ENCODE results near the gene MAPK8IP2. TPM values are rescaled to one million over a fixed set of nuclear protein-coding genes. Genes with fewer than 3 reads are reported as not detected.
"Not testable (repeated sequence)": the region's sequence is repeated elsewhere in the genome, so short reads cannot be mapped to it uniquely, and the experiment has no call there.

Gene MAPK8IP2
- total RNA-seq, 1 experiment from 2014 or later, result 7.8 TPM

DNA sequence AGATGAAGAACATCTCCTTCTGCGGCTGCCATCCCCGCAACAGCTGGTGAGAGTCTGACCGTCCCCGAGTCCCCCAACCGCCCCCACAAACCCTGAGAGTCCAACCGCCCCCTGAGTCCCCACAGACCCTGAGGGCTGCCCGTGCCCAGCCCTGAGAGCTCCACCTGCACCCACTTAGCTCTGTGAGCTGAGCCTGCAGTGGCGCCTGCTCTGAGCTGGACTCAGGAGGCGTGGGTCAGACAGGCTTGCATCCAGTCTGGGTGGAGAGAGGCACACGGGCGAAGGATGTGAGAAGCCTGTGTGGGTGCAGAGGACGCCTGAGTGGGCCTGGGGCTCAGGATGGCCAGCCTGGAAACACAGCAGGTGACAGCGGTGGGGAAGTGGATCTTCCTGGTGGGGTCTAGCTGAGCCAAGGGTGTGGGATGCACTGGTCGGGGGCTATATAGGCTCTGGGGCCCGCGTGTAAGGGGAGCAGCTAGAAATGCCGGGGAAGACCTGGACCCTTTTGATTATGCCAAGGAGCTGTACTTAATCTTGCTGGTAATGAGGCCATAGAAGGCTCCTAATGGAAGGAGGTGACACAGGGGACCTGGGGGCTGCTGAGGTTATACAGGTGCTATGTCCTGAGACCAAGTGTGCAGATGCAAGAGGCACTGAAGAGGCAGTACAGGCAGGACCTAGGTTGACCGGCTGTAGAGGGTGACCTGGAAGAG lies 6.5 kb downstream of the MAPK8IP2 start:
- POLR2A ChIA-PET (ENCODE audit: low non-redundant PET), result no interaction called here
- no peak for DNase-seq (ENCODE audit: low spot score)

DNA sequence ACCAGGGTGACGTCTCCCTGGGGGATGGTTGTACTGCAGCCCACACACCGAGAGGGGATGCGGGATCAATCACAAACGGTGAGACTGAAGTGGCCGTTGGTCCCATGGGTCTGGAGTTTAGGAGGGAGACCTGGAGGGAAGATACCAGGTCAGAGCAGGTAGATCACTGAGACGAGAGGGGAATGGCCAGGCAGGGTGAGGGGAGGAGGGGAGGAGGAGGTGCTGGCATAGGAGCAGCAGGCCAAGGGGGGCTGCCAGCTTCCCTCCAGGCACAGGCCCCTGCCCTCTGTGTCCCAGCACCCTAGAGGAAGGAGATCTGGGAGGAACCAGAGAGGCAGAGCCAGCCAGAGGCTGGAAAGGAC lies 7.0 kb downstream of the MAPK8IP2 start:
- no peak for DNase-seq (ENCODE audit: low spot score)
- Histone ChIP-seq H3K4me3 (ENCODE audit: low read depth, low read length, poor library complexity, severe bottlenecking) (no peak overlapping the region), H3K4me1 (ENCODE audit: insufficient read depth, low read length, poor library complexity, severe bottlenecking) (no peaks in the 10 kb centered on the region), H3K27ac (ENCODE audit: low read depth, low read length, poor library complexity, severe bottlenecking) (no peak overlapping the region), H3K27me3 (replicated peaks; ENCODE audit: insufficient read depth, low read depth, low read length, poor library complexity) (no peaks in the 10 kb centered on the region), H3K36me3 (ENCODE audit: insufficient read depth, low read length, poor library complexity, severe bottlenecking) (no peaks in the 10 kb centered on the region), H3K9me3 (ENCODE audit: low read depth, low read length, poor library complexity, severe bottlenecking) (no peaks in the 10 kb centered on the region)
- intact Hi-C loops (cut with micrococcal nuclease; ENCODE audit: unreplicated experiment), result loop anchor here (10.0 kb wide), 1 partner anchor 63 kb away; the partner anchor contains the start of gene KLHDC7B
- TF ChIP-seq, protein P1, sequence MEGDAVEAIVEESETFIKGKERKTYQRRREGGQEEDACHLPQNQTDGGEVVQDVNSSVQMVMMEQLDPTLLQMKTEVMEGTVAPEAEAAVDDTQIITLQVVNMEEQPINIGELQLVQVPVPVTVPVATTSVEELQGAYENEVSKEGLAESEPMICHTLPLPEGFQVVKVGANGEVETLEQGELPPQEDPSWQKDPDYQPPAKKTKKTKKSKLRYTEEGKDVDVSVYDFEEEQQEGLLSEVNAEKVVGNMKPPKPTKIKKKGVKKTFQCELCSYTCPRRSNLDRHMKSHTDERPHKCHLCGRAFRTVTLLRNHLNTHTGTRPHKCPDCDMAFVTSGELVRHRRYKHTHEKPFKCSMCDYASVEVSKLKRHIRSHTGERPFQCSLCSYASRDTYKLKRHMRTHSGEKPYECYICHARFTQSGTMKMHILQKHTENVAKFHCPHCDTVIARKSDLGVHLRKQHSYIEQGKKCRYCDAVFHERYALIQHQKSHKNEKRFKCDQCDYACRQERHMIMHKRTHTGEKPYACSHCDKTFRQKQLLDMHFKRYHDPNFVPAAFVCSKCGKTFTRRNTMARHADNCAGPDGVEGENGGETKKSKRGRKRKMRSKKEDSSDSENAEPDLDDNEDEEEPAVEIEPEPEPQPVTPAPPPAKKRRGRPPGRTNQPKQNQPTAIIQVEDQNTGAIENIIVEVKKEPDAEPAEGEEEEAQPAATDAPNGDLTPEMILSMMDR (conservative IDR thresholded peaks at IDR 0.05; ENCODE audit: low read depth, low read length), result no peak
- TF ChIP-seq EZH2 (IDR thresholded peaks at IDR 0.05; ENCODE audit: borderline replicate concordance, low read depth, low read length, poor library complexity, severe bottlenecking), result no peak
- CTCF ChIA-PET, result interaction anchor here (0.5 kb wide), 1 partner anchor 331 kb away, joined by 5 read pairs; no protein-coding TSS in a partner anchor
- no TSS peak for BruUV-seq (replicated peaks)
- POLR2A ChIA-PET (ENCODE audit: low non-redundant PET), result no interaction called here

More for the DNA sequence above, 6.5 kb downstream of the MAPK8IP2 start:
- no peaks in the 10 kb centered on the region for H3K36me3 ChIP-seq (ENCODE audit: insufficient read depth, low read length, poor library complexity, severe bottlenecking)
- no TSS peak for BruUV-seq (replicated peaks)
- no peaks in the 10 kb centered on the region for H3K27me3 ChIP-seq (replicated peaks; ENCODE audit: insufficient read depth, low read depth, low read length, poor library complexity)
- no peaks in the 10 kb centered on the region for H3K9me3 ChIP-seq (ENCODE audit: low read depth, low read length, poor library complexity, severe bottlenecking)
- no peak overlapping the region for H3K4me3 ChIP-seq (ENCODE audit: low read depth, low read length, poor library complexity, severe bottlenecking)
- no peak overlapping the region for H3K27ac ChIP-seq (ENCODE audit: low read depth, low read length, poor library complexity, severe bottlenecking)
- TF ChIP-seq, protein P1 (conservative IDR thresholded peaks at IDR 0.05; ENCODE audit: low read depth, low read length), result no peak
- TF ChIP-seq EZH2 (IDR thresholded peaks at IDR 0.05; ENCODE audit: borderline replicate concordance, low read depth, low read length, poor library complexity, severe bottlenecking), result no peak
- CTCF ChIA-PET, result interaction anchor here (0.5 kb wide), 2 partner anchors 11 to 331 kb away, joined by 3 to 5 read pairs; no protein-coding TSS in a partner anchor
- no peaks in the 10 kb centered on the region for H3K4me1 ChIP-seq (ENCODE audit: insufficient read depth, low read length, poor library complexity, severe bottlenecking)
- intact Hi-C loops (cut with micrococcal nuclease; ENCODE audit: unreplicated experiment), result loop anchor here (10.0 kb wide), 1 partner anchor 62 kb away; the partner anchor contains the start of gene KLHDC7B

DNA sequence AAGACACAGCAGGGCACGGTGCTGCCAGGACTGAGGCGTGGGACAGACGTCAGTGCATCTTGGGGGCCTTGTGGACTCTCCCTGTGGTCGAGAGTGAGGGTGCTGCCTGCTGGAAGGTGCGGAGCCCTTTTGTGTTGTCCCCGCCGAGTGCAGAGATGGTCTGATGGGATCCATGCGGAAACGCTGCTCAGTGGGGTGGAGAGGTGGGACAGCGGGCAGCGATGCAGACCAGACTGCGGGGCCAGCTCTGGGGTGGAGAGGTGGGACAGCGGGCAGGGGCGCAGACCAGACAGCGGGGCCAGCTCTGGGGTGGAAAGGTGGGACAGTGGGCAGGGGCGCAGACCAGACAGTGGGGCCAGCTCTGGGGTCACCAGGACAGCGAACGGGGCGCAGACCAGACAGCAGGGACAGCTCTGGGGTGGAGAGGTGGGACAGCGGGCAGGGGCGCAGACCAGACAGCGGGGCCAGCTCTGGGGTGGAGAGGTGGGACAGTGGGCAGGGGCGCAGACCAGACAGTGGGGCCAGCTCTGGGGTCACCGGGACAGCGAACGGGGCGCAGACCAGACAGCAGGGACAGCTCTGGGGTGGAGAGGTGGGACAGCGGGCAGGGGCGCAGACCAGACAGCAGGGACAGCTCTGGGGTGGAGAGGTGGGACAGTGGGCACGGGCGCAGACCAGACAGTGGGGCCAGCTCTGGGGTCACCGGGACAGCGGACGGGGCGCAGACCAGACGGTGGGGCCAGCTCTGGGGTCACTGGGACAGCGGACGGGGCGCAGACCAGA lies 7.7 kb downstream of the MAPK8IP2 start:
- intact Hi-C loops (cut with micrococcal nuclease; ENCODE audit: unreplicated experiment), result loop anchor here (10.0 kb wide), 1 partner anchor 63 kb away; the partner anchor contains the start of gene KLHDC7B
- not testable (repeated sequence) for H3K27me3 ChIP-seq (replicated peaks; ENCODE audit: insufficient read depth, low read depth, low read length, poor library complexity)
- CTCF ChIA-PET, result interaction anchor here (1.3 kb wide), 1 partner anchor 12 kb away, joined by 3 read pairs; no protein-coding TSS in a partner anchor

More for the DNA sequence above, 7.7 kb downstream of the MAPK8IP2 start:
- H3K9me3 ChIP-seq (ENCODE audit: low read depth, low read length, poor library complexity, severe bottlenecking); H3K4me3 ChIP-seq (ENCODE audit: low read depth, low read length, poor library complexity, severe bottlenecking); H3K27ac ChIP-seq (ENCODE audit: low read depth, low read length, poor library complexity, severe bottlenecking); H3K4me1 ChIP-seq (ENCODE audit: insufficient read depth, low read length, poor library complexity, severe bottlenecking); DNase-seq (ENCODE audit: low spot score); H3K36me3 ChIP-seq (ENCODE audit: insufficient read depth, low read length, poor library complexity, severe bottlenecking); BruUV-seq (replicated peaks); POLR2A ChIA-PET (ENCODE audit: low non-redundant PET): not testable (repeated sequence)
